ENCODE data around the gene FHIT.

FHIT gene

GRCh38 chr3:60120245-60120644 is 1131.0 kb downstream of the FHIT start:
- no peaks in the 10 kb centered on the region for H3K9me3 Mint-ChIP-seq
- H3K4me3 Mint-ChIP-seq, result no peak overlapping the region
- TF ChIP-seq CTCF (IDR thresholded peaks at IDR 0.05), result no peak
- H3K36me3 Mint-ChIP-seq (ENCODE audit: low read depth), result no peaks in the 10 kb centered on the region
- peak overlapping the region; percentile 6 for H3K27ac Mint-ChIP-seq
- H3K4me1 Mint-ChIP-seq, result peaks cover 29% of the 10 kb centered on the region
- no peaks in the 10 kb centered on the region for H3K27me3 Mint-ChIP-seq (ENCODE audit: low read depth, poor library complexity)
- DNase-seq, result no peak

- no peaks in the 10 kb centered on the region for H3K4me1 Mint-ChIP-seq
- no peaks in the 10 kb centered on the region for H3K36me3 Mint-ChIP-seq (ENCODE audit: low read depth)
- H3K9me3 Mint-ChIP-seq, result no peaks in the 10 kb centered on the region
- no peak overlapping the region for H3K4me3 Mint-ChIP-seq
- H3K27ac Mint-ChIP-seq, result no peak overlapping the region
- H3K27me3 Mint-ChIP-seq (ENCODE audit: low read depth, poor library complexity), result peaks cover 4% of the 10 kb centered on the region
- no peak for DNase-seq
- TF ChIP-seq CTCF (IDR thresholded peaks at IDR 0.05), result no peak
Measured at GRCh38 chr3:60114191-60114590, 1137.1 kb downstream of the FHIT start.

- peaks cover 4% of the 10 kb centered on the region for H3K27me3 Mint-ChIP-seq (ENCODE audit: low read depth, poor library complexity)
- H3K4me3 Mint-ChIP-seq, result no peak overlapping the region
- TF ChIP-seq CTCF (IDR thresholded peaks at IDR 0.05), result no peak
- no peak for DNase-seq
- H3K36me3 Mint-ChIP-seq (ENCODE audit: low read depth), result no peaks in the 10 kb centered on the region
- H3K9me3 Mint-ChIP-seq, result no peaks in the 10 kb centered on the region
- no peak overlapping the region for H3K27ac Mint-ChIP-seq
- H3K4me1 Mint-ChIP-seq, result peaks cover 40% of the 10 kb centered on the region
Measured at GRCh38 chr3:60107275-60107674, 1144.0 kb downstream of the FHIT start.

GRCh38 chr3:60102154-60102553 is 1149.1 kb downstream of the FHIT start:
- Mint-ChIP-seq H3K4me1 (peaks cover 54% of the 10 kb centered on the region), H3K36me3 (ENCODE audit: low read depth) (no peaks in the 10 kb centered on the region), H3K4me3 (no peak overlapping the region), H3K27ac (no peak overlapping the region), H3K27me3 (ENCODE audit: low read depth, poor library complexity) (peaks cover 4% of the 10 kb centered on the region), H3K9me3 (peaks cover 5% of the 10 kb centered on the region)
- no peak for DNase-seq
- TF ChIP-seq CTCF (IDR thresholded peaks at IDR 0.05), result no peak

GRCh38 chr3:60101621-60102020 is 1149.6 kb downstream of the FHIT start:
- no peak for DNase-seq
- H3K27me3 Mint-ChIP-seq (ENCODE audit: low read depth, poor library complexity), result peaks cover 4% of the 10 kb centered on the region
- H3K4me1 Mint-ChIP-seq, result peaks cover 57% of the 10 kb centered on the region
- no peak for TF ChIP-seq CTCF (IDR thresholded peaks at IDR 0.05)
- peaks cover 5% of the 10 kb centered on the region for H3K9me3 Mint-ChIP-seq
- H3K27ac Mint-ChIP-seq, result no peak overlapping the region
- H3K36me3 Mint-ChIP-seq (ENCODE audit: low read depth), result no peaks in the 10 kb centered on the region
- H3K4me3 Mint-ChIP-seq, result no peak overlapping the region

- peaks cover 15% of the 10 kb centered on the region for H3K36me3 Mint-ChIP-seq (ENCODE audit: low read depth)
- H3K27ac Mint-ChIP-seq, result peak overlapping the region; percentile 81
- TF ChIP-seq CTCF (IDR thresholded peaks at IDR 0.05), result no peak
- H3K4me1 Mint-ChIP-seq, result peaks cover 33% of the 10 kb centered on the region
- H3K27me3 Mint-ChIP-seq (ENCODE audit: low read depth, poor library complexity), result peaks cover 7% of the 10 kb centered on the region
- peaks cover 30% of the 10 kb centered on the region for H3K9me3 Mint-ChIP-seq
- H3K4me3 Mint-ChIP-seq, result no peak overlapping the region
- DNase-seq, result no peak
Measured at GRCh38 chr3:60096403-60096802, 1154.8 kb downstream of the FHIT start.
